ACHN (cell line): ENCODE data around the gene NAPA.

Experiments
- DNase-seq: peaks from one replicate; pipeline ENCODE4 v3.0.0-alpha.2; 2015
- in situ Hi-C: cut with HindIII; loops from 2 replicates; pipeline ENCODE4 v1.10.0; 2017; ENCODE audit warnings: low sequenced_read_pairs, low pct_ligation_motif_present, low pct_unique_long_range_greater_than_20kb

The NAPA gene

DNA sequence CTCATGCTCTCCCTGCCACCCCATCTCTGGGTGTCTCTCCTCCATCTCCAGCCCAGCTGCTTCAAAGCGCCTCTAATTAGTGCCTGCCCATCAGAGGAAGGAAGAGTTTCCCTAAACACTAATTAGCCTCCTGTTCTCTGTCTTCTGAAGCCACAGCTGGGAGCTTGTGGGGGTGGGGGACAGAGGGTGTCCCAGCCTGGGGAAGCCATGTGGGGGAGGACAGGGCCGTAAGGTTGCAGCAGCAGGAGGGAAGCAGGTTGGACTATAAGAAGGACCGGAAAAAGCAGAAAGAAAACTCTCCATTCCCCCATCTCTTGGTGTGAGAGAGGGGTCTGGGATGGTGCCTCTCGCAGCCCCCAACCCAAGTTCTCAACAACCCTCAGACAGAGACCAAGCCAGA lies 69.3 kb downstream of the NAPA start:
- in situ Hi-C loops = no loop called here
- DNase-seq = no peak

DNA sequence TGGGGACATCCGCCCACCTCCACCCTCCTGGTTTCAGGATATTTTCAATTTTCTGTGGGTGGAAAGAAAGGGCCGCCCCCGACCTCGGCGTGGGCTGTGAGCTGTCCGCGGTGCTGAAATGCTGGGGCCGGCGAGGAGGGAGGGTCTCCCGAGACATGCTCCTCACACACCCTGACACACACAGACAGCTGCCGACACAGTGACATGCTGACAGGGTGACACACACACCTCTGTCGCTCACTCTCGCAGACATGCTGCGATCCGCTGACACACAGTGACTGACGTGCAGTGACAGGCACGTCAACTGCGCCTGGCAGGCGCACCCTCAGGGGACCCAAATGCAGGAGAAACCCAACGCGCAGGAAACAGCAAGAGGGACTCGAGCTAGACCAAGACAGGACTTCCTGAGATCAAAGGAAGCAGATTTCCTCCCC lies 70.5 kb downstream of the NAPA start:
- DNase-seq = no peak
- in situ Hi-C loops = no loop called here

DNA sequence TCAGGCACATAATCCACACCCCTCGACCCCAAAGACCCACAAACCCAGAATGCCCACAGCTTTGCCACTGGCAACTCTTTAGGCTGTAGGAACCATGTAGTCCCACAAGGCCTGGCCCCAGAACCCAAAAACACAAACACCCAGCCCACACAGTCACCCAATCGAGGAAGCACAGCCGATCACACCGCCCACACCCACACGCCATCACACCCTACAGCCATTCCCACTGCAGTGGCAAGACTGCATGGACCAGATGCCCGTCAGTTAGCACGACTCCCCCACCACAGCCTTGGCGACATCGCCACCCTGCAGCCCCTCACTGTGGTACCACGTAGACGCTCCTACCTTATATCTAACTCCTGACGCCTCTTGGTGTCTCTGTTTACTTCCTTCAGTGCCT lies 71.5 kb downstream of the NAPA start:
- DNase-seq = no peak
- in situ Hi-C loops = no loop called here

DNA sequence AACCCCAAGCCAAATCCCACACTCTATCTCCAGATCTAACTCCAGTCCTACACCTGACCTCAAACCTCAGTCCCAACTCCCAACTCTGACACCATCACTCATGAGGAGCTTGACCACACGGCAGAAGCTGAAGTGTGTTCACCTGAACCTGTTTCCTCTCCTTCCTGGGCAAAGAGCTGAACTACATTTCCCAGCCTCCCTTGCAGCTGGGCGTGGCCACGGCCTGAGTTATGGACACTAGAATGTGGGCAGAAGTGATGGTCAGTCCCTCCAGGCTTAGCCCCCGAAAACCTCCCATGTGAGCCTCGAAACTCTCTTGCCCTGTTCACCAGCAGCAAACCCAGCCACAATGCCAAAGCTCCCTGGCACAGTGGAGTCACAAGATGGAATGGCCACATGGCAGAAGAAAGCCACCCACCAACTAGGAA lies 76.1 kb downstream of the NAPA start:
- DNase-seq = no peak
- in situ Hi-C loops = no loop called here
